Measurements from ENCODE around the gene SERTAD3. TPM values are rescaled to one million over a fixed set of nuclear protein-coding genes. Genes with fewer than 3 reads are reported as not detected.
"Not testable (repeated sequence)": the region's sequence is repeated elsewhere in the genome, so short reads cannot be mapped to it uniquely, and the experiment has no call there.

SERTAD3 gene
- total and polyA plus RNA-seq, 11 donors = 17.6 to 38.7 (median 26.0) TPM

DNA sequence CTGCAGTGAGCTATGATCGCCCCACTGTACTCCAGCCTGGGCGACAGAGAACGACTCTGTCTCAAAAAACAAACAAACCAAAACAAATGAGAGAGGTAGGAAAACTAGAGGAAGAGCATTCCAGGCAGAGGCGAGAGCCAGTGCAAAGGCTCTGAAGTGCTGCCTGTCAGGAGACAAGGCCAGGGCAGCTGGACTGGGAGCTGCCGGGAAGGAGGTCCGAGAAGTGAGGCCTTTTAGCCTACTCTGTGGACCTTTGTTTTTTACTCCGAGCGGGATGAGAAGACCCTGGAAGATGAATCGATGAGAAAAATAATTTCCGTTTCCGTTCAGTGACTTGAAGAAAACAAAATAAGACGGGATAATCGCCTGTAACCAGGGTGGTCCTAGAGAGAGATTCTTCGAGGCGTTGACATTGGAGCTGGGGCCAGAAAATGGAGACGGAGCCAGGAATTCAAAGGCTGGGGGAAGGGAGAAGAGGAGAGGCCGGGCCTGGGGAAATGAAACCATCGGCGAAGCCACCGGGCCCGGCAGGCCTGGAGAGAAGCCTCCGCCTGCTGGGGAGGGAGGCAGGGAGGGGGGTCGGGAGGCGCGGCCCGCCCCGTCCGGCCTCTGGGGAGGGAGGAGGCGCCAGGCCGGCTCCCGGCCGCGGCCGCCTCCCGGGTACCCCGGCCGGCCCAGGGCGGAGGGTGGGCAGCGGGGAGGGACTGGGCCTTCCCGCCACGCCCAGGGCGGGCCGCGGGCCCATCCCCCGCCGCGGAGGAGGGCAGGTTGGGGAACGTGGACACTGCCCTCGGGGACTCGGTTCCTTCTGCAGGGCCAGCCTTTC lies 10.5 kb downstream of the SERTAD3 start:
- Histone ChIP-seq H3K27me3 (no peaks in the 10 kb centered on the region), H3K4me1 (peaks cover 0 to 32% (median 20%) of the 10 kb centered on the region in 12 donors), H3K4me3 (peak overlapping the region; percentile 5 to 67 (median 54)), H3K36me3 (peaks cover 0 to 3% (median 0%) of the 10 kb centered on the region in 9 donors), H3K9me3 (no peaks in the 10 kb centered on the region), H3K27ac (peak overlapping the region; percentile 90 to 99 (median 96))
- intact Hi-C loops (cut with DNase I) = loop anchor here in 1 of 10 donors (1.0 kb wide), 2 partner anchors 10 to 12 kb away; no protein-coding TSS in a partner anchor
- 0 to 1% (median 1%) methylated on average over 30 to 50 of the region's 50 CpGs for WGBS, 4 donors
- ATAC-seq (peak; percentile 94 to 99 (median 98)), DNase-seq (peak; percentile 92 to 95 (median 94))
- TF ChIP-seq POLR2A (IDR thresholded peaks at IDR 0.05) (peak in 1 of 2 donors; percentile 52), CTCF (IDR thresholded peaks at IDR 0.05) (no peak)

GRCh38 chr19:40432760-40433159 lies 11.4 kb downstream of the SERTAD3 start:
- H3K9me3 ChIP-seq, ATAC-seq, H3K27me3 ChIP-seq, DNase-seq, H3K36me3 ChIP-seq: not testable (repeated sequence)
- intact Hi-C loops (cut with DNase I) = loop anchor here in 1 of 10 donors (1.0 kb wide), 1 partner anchor 11 kb away; no protein-coding TSS in a partner anchor
- H3K4me1 ChIP-seq = peaks cover 0 to 32% (median 20%) of the 10 kb centered on the region in 12 donors
- H3K27ac ChIP-seq = peak overlapping the region; percentile 90 to 99 (median 96)
- WGBS, 4 donors = 48 to 54% (median 51%) methylated on average over 7 of the region's 7 CpGs
- peak overlapping the region; percentile 5 to 67 (median 54) for H3K4me3 ChIP-seq

- Histone ChIP-seq H3K27ac (peak overlapping the region in 8 of 12 donors; percentile 28 to 99 (median 96)), H3K4me3 (no peak overlapping the region), H3K27me3 (no peaks in the 10 kb centered on the region), H3K4me1 (peaks cover 0 to 35% (median 20%) of the 10 kb centered on the region in 12 donors), H3K36me3 (no peaks in the 10 kb centered on the region), H3K9me3 (no peaks in the 10 kb centered on the region)
- no peak for ATAC-seq
- no peak for DNase-seq
- intact Hi-C loops (cut with DNase I) = no loop called here
- WGBS, 4 donors = 85 to 93% (median 93%) methylated on average over 3 of the region's 3 CpGs
- no peak for TF ChIP-seq CTCF (IDR thresholded peaks at IDR 0.05)
- no peak for TF ChIP-seq POLR2A (IDR thresholded peaks at IDR 0.05)
These were observed 12.4 kb downstream of the SERTAD3 start for GRCh38 chr19:40431698-40432097.

DNA sequence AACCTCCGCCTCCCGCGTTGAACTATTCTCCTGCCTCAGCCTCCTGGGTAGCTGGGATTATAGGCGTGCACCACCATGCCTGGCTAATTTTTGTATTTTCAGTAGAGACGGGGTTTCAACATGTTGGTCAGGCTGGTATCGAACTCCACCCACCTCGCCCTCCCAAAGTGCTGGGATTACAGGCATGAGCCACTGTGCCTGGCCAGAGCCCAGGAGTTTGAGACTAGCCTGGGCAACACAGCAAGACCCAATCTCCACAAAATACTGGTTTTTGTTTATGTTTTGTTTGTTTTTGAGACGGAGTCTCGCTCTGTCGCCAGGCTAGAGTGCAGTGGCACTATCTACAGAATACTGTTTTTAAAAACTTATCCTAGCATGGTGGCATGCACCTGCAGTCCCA lies 13.9 kb downstream of the SERTAD3 start:
- ATAC-seq; H3K4me3 ChIP-seq; H3K9me3 ChIP-seq; H3K27ac ChIP-seq; intact Hi-C loops (cut with DNase I); H3K27me3 ChIP-seq; H3K36me3 ChIP-seq; DNase-seq: not testable (repeated sequence)
- peaks cover 0 to 39% (median 20%) of the 10 kb centered on the region in 12 donors for H3K4me1 ChIP-seq
- WGBS, 4 donors = 96 to 98% (median 97%) methylated on average over 10 of the region's 10 CpGs

GRCh38 chr19:40428197-40428596 lies 15.9 kb downstream of the SERTAD3 start:
- not testable (repeated sequence) for H3K27ac ChIP-seq, H3K4me3 ChIP-seq, H3K9me3 ChIP-seq, ATAC-seq, DNase-seq, H3K27me3 ChIP-seq, H3K36me3 ChIP-seq
- intact Hi-C loops (cut with DNase I) = loop anchor here in 2 of 10 donors (10.0 kb wide), 2 partner anchors 83 to 377 kb away; partner anchors contain the start of genes C19orf47 (in 1 of the 2) and PLD3 (in 1 of the 2)
- 93 to 97% (median 96%) methylated on average over 7 of the region's 7 CpGs for WGBS, 4 donors
- peaks cover 0 to 38% (median 27%) of the 10 kb centered on the region in 12 donors for H3K4me1 ChIP-seq
